ENCODE data around the gene HOXD10.

GRCh38 chr2:176074919-176075425, 41.6 kb upstream of the HOXD10 start:
- TF ChIP-seq CTCF (IDR thresholded peaks at IDR 0.05), result no peak
- TF ChIP-seq POLR2AphosphoS5 (IDR thresholded peaks at IDR 0.05), result no peak
